Testis (tissue), 3 donors: ENCODE data around the gene DGCR8. TPM values are rescaled to one million over a fixed set of nuclear protein-coding genes. Genes with fewer than 3 reads are reported as not detected.

Experiments
- DNase-seq: peaks from one replicate; pipeline ENCODE4 v3.0.0-alpha.2; 2019
- H3K27ac ChIP-seq, 2 donors: fragments of 200-600 bp; sonication (generic); one replicate each; pipeline ENCODE4 v1.5.1; 2019
- H3K27me3 ChIP-seq: fragments of 200-600 bp; sonication (generic); one replicate; pipeline ENCODE4 v1.5.1; 2019
- H3K36me3 ChIP-seq: fragments of 200-600 bp; sonication (generic); one replicate; pipeline ENCODE4 v1.5.1; 2017; ENCODE audit warnings: low read depth; ENCODE audit errors: missing control alignments
- H3K4me1 ChIP-seq: fragments of 200-600 bp; sonication (generic); one replicate; pipeline ENCODE4 v1.5.1; 2019
- H3K4me3 ChIP-seq, 2 donors: fragments of 200-600 bp; sonication (generic); one replicate each; pipeline ENCODE4 v1.5.1; 2017 to 2019
- H3K9me3 ChIP-seq: fragments of 200-600 bp; sonication (generic); one replicate; pipeline ENCODE4 v1.5.1; 2017
- POLR2A ChIP-seq: fragments of 450-650 bp; IDR thresholded peaks from one replicate; pipeline ENCODE4 v1.6.1; 2017; ENCODE audit warnings: antibody characterized with exemption, mild to moderate bottlenecking, moderate library complexity
- WGBS, 2 donors: methylation state at CpG; one replicate each; pipeline ENCODE4 v1.1.5; 2018; 5-methylcytosine and 5-hydroxymethylcytosine counted together
- intact Hi-C: fragments of 100-400 bp; cut with DNase I; formaldehyde crosslinking; loops from one replicate; pipeline ENCODE4 v1.15.1; 2023; ENCODE audit warnings: low total_unique reads
- polyA plus RNA-seq: library from polyadenylated mRNA; stranded (reverse); fragments of 350-450 nt; fragmentation: Illumina TruSeq; extraction: RNeasy Lipid Tissue Mini Kit (QIAGEN cat#74804); gene quantifications from one replicate; pipeline ENCODE4 v1.2.3, GENCODE V29; 2014; ENCODE audit warnings: low read depth, low replicate concordance; ENCODE audit not compliant: insufficient read depth
- total RNA-seq, 2 donors: library from RNA; depleted of rRNA; stranded (reverse); fragments of >200 nt; gene quantifications; one replicate each; pipeline ENCODE4 v1.2.3, GENCODE V29; 2016
- TF ChIP-seq, protein P1 (sequence below), 3 experiments: fragments of 450-650 bp in 2 of 3; fragments of 200-600 bp in 1 of 3; sonication (generic) in 1 of 3; IDR thresholded peaks; one replicate each; pipeline ENCODE4 v1.5.1; 2016 to 2019; ENCODE audit warnings: antibody characterized with exemption in 3 of 3, mild to moderate bottlenecking in 2 of 3, moderate library complexity in 1 of 3

Gene DGCR8
- total and polyA plus RNA-seq, 3 donors from 2014 or later = 44.4 to 83.7 (median 64.8) TPM

DNA sequence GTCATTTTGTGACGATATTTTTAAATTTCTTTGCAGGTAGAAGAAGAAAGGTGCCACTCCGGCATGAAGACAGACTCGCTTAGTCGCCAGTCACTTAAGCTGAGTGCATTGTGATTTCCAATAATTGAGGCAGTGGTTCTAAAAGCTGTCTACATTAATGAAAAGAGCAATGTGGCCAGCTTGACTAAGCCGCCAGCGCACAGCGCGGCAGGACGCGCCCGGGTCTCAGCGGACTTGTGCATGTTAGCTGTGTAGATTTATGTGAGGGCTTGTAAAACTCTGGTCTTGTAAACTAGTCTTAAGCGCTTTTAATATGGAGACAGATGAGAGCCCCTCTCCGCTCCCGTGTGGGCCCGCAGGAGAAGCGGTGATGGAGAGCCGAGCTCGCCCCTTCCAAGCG, 5.6 kb downstream of the DGCR8 start:
- Histone ChIP-seq H3K9me3 (no peaks in the 10 kb centered on the region), H3K27ac (no peak overlapping the region), H3K4me1 (peaks cover 37% of the 10 kb centered on the region), H3K27me3 (no peaks in the 10 kb centered on the region), H3K36me3 (no peaks in the 10 kb centered on the region), H3K4me3 (no peak overlapping the region)
- no peak for TF ChIP-seq POLR2A
- TF ChIP-seq, protein P1, sequence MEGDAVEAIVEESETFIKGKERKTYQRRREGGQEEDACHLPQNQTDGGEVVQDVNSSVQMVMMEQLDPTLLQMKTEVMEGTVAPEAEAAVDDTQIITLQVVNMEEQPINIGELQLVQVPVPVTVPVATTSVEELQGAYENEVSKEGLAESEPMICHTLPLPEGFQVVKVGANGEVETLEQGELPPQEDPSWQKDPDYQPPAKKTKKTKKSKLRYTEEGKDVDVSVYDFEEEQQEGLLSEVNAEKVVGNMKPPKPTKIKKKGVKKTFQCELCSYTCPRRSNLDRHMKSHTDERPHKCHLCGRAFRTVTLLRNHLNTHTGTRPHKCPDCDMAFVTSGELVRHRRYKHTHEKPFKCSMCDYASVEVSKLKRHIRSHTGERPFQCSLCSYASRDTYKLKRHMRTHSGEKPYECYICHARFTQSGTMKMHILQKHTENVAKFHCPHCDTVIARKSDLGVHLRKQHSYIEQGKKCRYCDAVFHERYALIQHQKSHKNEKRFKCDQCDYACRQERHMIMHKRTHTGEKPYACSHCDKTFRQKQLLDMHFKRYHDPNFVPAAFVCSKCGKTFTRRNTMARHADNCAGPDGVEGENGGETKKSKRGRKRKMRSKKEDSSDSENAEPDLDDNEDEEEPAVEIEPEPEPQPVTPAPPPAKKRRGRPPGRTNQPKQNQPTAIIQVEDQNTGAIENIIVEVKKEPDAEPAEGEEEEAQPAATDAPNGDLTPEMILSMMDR (IDR thresholded peaks at IDR 0.05) = no peak
- no peak for DNase-seq
- WGBS, 2 donors = 94 to 96% methylated on average over 20 of the region's 20 CpGs
- intact Hi-C loops = no loop called here

DNA sequence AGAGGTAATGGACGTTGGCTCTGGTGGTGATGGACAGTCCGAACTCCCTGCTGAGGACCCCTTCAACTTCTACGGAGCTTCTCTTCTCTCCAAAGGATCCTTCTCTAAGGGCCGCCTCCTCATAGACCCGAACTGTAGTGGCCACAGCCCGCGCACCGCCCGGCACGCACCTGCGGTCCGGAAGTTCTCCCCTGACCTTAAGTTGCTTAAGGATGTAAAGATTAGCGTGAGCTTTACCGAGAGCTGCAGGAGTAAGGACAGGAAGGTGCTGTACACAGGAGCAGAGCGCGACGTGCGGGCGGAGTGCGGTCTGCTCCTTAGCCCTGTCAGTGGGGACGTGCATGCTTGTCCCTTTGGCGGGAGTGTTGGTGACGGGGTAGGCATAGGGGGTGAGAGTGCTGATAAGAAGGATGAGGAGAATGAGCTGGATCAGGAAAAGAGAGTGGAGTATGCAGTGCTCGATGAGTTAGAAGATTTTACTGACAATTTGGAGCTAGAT, 6.1 kb downstream of the DGCR8 start:
- no peak overlapping the region for H3K4me3 ChIP-seq
- no peaks in the 10 kb centered on the region for H3K36me3 ChIP-seq
- peaks cover 34% of the 10 kb centered on the region for H3K4me1 ChIP-seq
- no peak overlapping the region for H3K27ac ChIP-seq
- TF ChIP-seq, protein P1 (IDR thresholded peaks at IDR 0.05) = no peak
- no peak for TF ChIP-seq POLR2A
- 91 to 94% methylated on average over 24 of the region's 24 CpGs for WGBS, 2 donors
- H3K9me3 ChIP-seq = no peaks in the 10 kb centered on the region
- no peaks in the 10 kb centered on the region for H3K27me3 ChIP-seq
- DNase-seq = no peak
- intact Hi-C loops = no loop called here

DNA sequence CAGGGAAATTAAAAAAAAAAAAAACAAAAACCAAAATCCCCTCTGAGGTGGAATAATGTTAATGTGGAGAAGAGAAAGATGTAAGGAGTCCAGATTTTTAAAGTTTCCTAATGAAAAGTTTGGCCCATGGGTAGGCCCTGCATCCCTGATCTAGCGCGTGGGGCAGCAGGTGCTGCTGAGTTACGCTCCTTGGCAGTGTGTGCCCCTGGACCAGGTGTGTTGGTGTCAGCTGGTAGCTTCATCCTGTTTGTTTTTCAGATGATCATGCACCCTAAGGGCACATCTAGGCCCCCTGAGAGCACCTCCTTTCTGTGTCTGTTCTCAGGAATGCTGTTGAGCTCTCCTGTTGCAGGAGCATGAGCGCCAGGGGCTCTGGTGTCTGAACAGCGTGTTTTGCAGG, 6.7 kb downstream of the DGCR8 start:
- H3K27ac ChIP-seq = no peak overlapping the region
- no peaks in the 10 kb centered on the region for H3K27me3 ChIP-seq
- no peak for TF ChIP-seq POLR2A
- TF ChIP-seq, protein P1 (IDR thresholded peaks at IDR 0.05) = no peak
- no peak for DNase-seq
- peaks cover 28% of the 10 kb centered on the region for H3K4me1 ChIP-seq
- intact Hi-C loops = no loop called here
- no peaks in the 10 kb centered on the region for H3K36me3 ChIP-seq
- H3K4me3 ChIP-seq = no peak overlapping the region
- WGBS, 2 donors = 97 to 98% methylated on average over 5 of the region's 5 CpGs
- H3K9me3 ChIP-seq = no peaks in the 10 kb centered on the region

DNA sequence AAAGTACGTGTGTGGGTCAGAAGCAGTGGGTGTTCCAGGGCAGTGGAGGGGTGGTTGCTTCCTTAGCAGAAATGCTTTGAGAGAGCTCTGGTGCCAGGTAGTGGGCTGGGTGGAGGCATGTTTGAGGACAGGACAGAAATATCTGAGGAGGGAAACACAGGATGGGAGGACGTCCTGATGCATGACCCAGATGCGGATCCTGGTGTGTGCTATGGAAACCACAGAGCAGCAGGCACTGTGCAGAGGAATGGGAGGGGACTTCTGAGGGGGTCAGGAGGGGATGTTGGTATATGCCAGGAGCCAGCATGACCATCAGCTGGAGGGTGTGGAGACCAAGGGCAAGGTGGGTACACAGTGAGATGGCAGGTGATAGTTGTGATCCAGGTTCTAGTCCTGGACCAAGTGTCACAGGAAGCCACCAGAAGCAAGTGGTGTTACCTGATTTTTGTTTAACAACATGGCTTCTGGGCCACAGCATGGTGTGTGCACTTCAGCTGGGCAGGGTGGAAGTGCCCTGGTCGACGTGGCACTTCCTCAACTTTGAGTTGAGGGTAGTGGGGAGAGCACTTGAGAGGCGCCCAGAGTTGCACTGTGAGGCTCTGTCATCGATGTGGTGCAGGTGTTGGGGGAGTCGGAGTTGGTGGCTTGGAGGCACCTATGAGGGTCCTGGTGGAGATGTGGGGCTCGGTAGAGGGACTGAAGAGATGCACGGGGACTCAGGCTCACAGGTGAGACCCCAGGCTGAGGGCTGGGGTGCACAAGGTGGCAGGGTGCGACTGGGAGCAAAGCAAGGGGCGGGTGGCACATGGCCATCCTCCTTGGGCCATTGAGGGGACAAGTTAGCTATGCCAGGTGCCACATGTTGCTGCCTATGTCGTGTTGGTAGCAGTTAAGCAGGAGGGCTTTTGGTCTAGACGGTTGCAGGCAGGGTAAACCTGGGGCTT, 7.5 kb downstream of the DGCR8 start:
- H3K27ac ChIP-seq = no peak overlapping the region
- no peaks in the 10 kb centered on the region for H3K9me3 ChIP-seq
- TF ChIP-seq, protein P1 (IDR thresholded peaks at IDR 0.05) = no peak
- TF ChIP-seq POLR2A = no peak
- H3K4me3 ChIP-seq = no peak overlapping the region
- H3K27me3 ChIP-seq = no peaks in the 10 kb centered on the region
- no peak for DNase-seq
- peaks cover 25% of the 10 kb centered on the region for H3K4me1 ChIP-seq
- intact Hi-C loops = no loop called here
- WGBS, 2 donors = 88 to 91% methylated on average over 14 of the region's 14 CpGs
- H3K36me3 ChIP-seq = no peaks in the 10 kb centered on the region
